CD4-positive, alpha-beta T cell treated with Interleukin-12 subunit alpha and Interleukin-12 subunit beta, for 1 hour (primary cell): ENCODE measurements around the gene CLEC2B.

Source experiments
- DNase-seq: peaks from one replicate; pipeline ENCODE4 v3.0.0-alpha.2; 2020

CLEC2B gene

GRCh38 chr12:9805883-9806282 is 63.3 kb downstream of the CLEC2B start:
- no peak for DNase-seq
